ENCODE data around the gene DTNB.

DTNB gene

DNA sequence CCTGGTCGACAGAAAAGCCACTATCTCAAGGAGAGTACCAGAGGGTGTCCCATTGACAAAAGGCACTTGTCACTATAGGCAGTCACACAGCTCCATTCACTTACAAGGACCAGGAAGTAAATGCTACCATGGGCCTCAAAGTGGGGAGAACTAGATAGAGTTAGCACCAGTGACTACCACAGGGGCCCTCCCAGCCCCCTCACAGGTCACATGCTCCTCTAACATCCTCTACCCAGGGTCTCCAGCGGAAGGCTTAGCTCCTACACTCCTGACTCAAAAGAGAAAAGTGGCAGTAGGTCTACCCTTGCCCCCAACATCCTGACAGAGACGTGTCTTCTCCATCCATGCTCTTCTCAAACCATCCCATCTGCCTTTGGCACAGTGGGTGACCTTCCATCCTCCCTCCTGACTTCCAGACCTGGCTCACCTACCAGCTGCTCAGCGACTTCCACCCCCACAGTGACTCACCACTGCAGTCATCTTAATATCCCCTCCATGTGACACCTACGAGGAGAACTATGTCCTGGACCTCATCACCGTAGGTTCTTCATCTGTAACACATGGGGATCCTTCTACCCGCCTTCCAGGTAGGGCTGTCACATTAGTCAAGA lies 326.1 kb downstream of the DTNB start (continued):
- TF ChIP-seq, protein P1, sequence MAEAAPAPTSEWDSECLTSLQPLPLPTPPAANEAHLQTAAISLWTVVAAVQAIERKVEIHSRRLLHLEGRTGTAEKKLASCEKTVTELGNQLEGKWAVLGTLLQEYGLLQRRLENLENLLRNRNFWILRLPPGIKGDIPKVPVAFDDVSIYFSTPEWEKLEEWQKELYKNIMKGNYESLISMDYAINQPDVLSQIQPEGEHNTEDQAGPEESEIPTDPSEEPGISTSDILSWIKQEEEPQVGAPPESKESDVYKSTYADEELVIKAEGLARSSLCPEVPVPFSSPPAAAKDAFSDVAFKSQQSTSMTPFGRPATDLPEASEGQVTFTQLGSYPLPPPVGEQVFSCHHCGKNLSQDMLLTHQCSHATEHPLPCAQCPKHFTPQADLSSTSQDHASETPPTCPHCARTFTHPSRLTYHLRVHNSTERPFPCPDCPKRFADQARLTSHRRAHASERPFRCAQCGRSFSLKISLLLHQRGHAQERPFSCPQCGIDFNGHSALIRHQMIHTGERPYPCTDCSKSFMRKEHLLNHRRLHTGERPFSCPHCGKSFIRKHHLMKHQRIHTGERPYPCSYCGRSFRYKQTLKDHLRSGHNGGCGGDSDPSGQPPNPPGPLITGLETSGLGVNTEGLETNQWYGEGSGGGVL (tag by site-specific recombination; IDR thresholded peaks at IDR 0.05): peak; percentile 51; the same call in 1 of the 2 replicates
- TF ChIP-seq ZBTB17 (tag by site-specific recombination; IDR thresholded peaks at IDR 0.05) (peak; percentile 70), GLI2 (tag by site-specific recombination; IDR thresholded peaks at IDR 0.05; ENCODE audit: borderline replicate concordance, low read depth) (no peak), ZFHX2 (tag by site-specific recombination; conservative IDR thresholded peaks at IDR 0.05) (peak; percentile 87), ZNF529 (tag by site-specific recombination; IDR thresholded peaks at IDR 0.05; ENCODE audit: insufficient replicate concordance) (no peak), ZNF366 (tag by site-specific recombination; conservative IDR thresholded peaks at IDR 0.05) (peak; percentile 63), ZFP41 (tag by site-specific recombination; IDR thresholded peaks at IDR 0.05; ENCODE audit: borderline replicate concordance) (no peak), ZIC2 (tag by site-specific recombination; IDR thresholded peaks at IDR 0.05) (peak; percentile 46), ZNF600 (tag by site-specific recombination; IDR thresholded peaks at IDR 0.05) (peak; percentile 64), PRDM10 (tag by site-specific recombination; IDR thresholded peaks at IDR 0.05) (peak; percentile 27; the same call in 1 of the 2 replicates), ZNF837 (tag by site-specific recombination; IDR thresholded peaks at IDR 0.05) (no peak), ZNF776 (tag by site-specific recombination; IDR thresholded peaks at IDR 0.05; ENCODE audit: borderline replicate concordance) (no peak), SETDB1 (IDR thresholded peaks at IDR 0.05; ENCODE audit: insufficient read length, low read length) (no peak), GLIS2 (tag by site-specific recombination; IDR thresholded peaks at IDR 0.05) (0 out of 2 replicates have a peak, but pooled peaks have one; percentile 28), ZNF654 (tag by site-specific recombination; IDR thresholded peaks at IDR 0.05; ENCODE audit: low read depth) (no peak), ZNF274 (IDR thresholded peaks at IDR 0.05; ENCODE audit: low read length) (no peak), ZNF274 (tag by site-specific recombination; IDR thresholded peaks at IDR 0.05; ENCODE audit: borderline replicate concordance) (no peak), ZNF629 (tag by site-specific recombination; IDR thresholded peaks at IDR 0.05) (peak; percentile 56), SP7 (tag by site-specific recombination; IDR thresholded peaks at IDR 0.05) (peak; percentile 32; the same call in 1 of the 2 replicates)
- TF ChIP-seq, protein P2, sequence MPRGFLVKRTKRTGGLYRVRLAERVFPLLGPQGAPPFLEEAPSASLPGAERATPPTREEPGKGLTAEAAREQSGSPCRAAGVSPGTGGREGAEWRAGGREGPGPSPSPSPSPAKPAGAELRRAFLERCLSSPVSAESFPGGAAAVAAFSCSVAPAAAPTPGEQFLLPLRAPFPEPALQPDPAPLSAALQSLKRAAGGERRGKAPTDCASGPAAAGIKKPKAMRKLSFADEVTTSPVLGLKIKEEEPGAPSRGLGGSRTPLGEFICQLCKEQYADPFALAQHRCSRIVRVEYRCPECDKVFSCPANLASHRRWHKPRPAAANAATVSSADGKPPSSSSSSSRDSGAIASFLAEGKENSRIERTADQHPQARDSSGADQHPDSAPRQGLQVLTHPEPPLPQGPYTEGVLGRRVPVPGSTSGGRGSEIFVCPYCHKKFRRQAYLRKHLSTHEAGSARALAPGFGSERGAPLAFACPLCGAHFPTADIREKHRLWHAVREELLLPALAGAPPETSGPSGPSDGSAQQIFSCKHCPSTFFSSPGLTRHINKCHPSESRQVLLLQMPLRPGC (tag by site-specific recombination; IDR thresholded peaks at IDR 0.05): no peak
- TF ChIP-seq, protein P3, sequence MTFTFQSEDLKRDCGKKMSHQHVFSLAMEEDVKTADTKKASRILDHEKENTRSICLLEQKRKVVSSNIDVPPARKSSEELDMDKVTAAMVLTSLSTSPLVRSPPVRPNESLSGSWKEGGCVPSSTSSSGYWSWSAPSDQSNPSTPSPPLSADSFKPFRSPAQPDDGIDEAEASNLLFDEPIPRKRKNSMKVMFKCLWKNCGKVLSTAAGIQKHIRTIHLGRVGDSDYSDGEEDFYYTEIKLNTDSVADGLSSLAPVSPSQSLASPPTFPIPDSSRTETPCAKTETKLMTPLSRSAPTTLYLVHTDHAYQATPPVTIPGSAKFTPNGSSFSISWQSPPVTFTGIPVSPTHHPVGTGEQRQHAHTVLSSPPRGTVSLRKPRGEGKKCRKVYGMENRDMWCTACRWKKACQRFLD (tag by site-specific recombination; IDR thresholded peaks at IDR 0.05): no peak
